ENCODE measurements around the gene ART4.

Gene ART4

DNA sequence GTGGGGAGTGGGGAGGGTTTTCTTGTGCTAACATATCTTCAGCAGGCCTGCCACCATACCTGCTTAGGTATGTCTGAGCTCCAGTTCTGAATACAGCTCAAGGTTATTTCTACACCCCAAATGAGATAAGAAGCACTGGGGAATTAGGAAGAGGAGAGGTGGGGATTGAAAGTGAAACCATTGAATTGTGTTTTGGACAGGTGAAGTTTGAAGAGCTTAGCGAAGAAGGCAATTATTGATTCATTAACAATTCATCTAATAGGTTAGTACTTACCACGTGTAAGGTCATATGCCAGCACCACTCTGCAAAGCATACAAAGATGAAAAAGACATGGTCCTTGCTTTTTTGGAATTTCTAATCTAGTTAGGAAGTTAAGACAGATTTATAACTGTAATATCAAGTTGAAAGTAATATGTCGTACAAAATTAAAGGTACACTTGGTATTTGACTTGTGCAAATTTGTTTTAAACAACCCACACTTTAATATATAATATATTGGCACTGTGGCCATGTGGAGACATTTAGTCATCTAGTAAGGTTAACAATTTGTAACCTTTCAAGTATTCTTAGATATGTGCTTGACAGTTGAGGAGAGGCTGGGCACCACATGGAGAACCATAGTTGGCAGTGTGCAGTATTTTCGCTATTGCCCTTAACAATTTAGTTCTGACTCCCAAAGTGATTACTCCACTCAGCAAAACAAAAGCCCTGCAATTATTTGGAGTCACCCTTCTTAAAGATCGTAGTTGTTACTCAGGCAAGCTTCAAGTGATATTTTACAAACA, 33.0 kb downstream of the ART4 start:
- DNase-seq (ENCODE audit: low spot score), result no peak

DNA sequence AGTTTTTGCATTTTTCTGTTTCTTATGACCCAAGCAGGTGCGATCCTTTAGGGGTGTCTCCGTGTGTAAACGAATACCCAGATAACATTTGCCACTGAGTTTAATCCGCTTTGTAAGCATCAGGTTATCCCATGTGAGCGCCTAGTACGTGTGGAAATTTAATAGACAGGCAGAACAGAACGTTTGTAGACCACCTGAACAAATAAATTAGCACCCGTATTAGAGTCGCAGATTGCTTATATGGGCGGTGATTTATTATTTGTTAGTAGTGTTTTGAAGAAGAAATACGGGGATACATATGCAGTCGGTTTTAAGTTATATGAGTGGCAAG, 39.5 kb downstream of the ART4 start:
- DNase-seq (ENCODE audit: low spot score), result no peak

DNA sequence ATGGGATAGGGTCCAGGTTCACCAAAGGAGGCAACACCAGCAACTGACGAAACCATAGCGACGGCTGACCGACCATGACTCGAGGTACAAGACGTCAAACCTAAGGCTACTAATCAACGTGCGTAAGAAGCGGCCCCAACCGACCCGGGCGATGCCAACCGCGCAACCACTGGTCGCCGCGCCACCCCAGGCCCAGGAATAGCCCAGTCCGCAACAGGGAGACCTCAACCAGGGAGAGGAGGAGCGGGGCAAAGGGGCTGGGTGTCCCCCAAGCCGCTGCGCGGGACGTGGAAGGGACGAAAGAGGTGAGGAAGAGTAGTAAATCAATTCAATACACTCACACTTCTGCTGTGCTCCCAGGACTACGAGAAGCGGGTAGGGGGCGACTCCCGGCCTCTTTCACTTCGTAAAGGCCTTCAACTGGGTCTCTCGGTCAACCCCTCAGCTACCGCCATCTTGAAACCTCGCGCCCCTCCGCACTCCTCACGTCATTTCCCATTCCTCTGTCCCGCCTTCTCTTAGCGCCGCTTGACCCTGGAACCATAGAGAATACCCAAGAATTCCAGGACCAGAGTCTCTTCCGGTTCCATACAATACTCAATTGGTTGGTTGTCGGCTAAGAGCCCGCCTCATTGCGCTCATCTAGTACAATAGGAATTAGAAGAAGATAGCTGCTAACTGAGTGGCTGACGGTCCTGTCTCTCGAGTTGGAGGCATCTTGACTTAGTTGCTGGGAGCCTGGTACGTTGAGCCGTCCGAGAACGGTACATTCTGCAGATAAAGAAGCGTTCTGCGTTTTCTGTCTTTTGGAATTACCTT, 40.1 kb downstream of the ART4 start, which contains the start of the genes C12orf60 and WBP11:
TSS of gene C12orf60 (plus strand) at position 660 of the 819 bp plus-strand sequence. CDS start 19,266 bp downstream, outside the sequence.
TSS of gene WBP11 (minus strand) at position 468 of the 819 bp plus-strand sequence. CDS start 2,095 bp downstream, outside the sequence.
- peak; percentile 95 for DNase-seq (ENCODE audit: low spot score)

DNA sequence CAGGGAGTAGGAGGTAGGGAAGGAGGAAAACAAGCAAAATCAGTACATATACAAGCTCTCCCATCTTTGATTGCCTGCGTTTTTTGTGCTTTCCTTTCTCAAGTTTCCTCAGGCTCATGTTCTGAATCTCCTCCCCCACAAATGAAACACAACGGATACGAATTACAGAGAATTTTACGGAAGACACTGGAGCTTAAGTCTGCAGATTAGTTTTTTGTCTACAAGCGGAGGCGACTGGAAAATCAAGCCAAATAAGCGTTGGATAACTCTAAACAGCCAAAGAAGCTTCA, 40.7 kb downstream of the ART4 start:
- no peak for DNase-seq (ENCODE audit: low spot score)

DNA sequence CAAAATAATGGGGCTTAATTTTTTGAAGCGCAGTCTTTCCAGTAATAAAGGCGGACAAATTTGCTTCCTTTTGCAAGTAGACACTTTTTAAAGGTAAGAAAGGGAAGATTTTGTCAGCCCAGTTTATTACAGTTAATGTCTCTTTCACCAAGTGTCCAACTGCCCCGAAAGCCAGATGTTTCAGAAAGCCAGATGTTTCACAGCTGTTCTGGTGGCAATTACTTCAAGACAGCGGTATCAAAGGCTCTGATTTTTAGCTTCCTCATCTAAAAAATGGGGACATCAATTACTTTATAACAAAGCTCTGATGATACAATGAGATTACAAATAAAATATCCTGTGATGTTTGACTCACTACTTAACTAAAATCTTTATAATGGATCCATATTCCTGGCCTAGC, 41.1 kb downstream of the ART4 start:
- DNase-seq (ENCODE audit: low spot score), result no peak

DNA sequence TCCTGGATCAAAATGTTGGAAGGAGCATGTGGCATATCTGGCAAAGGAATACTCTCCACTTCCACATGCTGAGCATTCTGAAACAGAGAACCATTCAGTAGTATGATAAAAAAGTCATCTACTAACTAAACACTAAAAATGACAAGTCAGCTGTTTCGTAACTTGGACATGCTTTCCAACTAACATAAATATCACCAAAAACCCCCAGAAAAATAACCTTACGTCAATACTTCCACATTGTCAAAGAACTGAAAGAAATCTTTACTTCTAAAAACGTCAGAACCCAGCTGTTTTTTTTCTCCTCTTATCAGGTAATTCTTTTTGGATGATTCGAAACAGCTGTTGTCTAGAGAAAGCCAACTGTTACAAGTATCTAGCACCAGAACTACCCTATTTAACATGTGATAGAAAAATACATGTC, 48.3 kb downstream of the ART4 start:
- DNase-seq (ENCODE audit: low spot score), result no peak

DNA sequence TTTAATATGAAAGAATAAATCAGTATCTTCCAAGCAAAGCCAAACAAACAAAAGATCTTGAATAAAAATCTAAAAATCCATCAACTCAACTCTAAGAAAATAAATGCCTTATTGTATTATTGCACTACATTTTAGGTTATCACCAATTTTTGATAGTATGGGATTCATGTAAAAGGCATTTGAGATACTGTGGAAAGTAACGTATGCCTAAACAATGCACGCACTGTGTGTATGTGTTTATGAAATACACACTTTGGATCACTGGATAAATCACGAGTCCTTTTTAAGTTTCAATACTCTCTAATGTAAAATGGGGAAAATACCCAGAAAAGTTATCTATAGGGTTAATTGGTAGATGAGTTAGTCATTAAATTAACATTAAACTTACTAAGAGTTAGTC, 57.8 kb downstream of the ART4 start:
- no peak for DNase-seq (ENCODE audit: low spot score)

DNA sequence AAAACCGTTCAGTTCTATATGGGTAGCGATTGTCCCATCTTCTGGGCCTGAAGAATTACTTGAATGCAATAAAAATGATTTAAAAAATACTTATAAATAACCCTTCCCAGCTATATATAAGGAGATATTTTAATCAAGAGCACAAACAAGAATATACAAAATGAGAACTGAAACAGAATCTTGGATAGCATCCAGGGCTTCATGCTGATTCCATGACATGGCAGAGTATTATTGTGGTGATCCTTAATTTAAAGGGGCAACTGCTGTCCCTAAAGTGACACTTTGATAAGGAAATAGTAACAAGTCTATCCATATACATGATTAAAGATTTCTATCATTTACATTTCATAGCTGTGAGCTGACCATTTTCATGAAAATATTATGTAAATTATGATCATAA, 58.9 kb downstream of the ART4 start:
- DNase-seq (ENCODE audit: low spot score), result no peak

DNA sequence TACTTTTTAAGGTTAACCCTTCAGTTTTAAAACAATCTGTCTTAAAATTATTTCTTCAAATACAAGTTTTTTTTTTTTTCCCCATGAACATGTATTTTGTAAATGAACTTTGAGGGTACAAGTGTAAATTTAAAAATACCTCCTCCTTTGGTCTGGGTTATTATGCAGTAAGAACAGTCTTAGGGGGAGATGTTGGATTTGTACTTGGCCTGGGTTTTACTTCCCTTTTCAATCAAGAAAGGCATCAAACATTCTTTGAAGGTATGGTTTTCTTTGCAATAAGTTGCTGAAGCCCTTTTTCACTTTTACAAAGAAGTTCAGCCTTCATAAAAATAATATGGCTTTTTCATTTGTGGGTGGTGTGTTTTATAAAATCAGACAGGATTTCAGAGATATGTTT, 60.6 kb downstream of the ART4 start:
- DNase-seq (ENCODE audit: low spot score), result no peak

DNA sequence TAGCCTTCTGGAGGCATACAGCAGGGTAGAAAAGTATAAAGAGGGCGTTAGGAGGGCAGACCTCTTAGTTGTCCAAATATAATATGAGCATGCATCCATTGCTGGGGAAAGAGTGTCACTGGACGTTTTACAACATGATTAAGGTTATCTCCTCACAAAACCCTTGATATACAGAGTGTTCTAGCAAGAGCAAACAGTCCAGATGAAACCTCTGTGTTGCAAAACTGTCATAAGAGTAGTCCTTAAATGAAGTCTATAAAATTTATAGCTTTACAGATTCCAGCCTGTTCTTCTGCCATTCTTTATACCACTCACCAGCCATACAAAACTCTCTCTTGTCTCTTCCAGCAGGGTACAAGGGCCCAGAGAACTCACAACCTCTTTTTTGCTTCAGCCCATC, 61.8 kb downstream of the ART4 start:
- no peak for DNase-seq (ENCODE audit: low spot score)

DNA sequence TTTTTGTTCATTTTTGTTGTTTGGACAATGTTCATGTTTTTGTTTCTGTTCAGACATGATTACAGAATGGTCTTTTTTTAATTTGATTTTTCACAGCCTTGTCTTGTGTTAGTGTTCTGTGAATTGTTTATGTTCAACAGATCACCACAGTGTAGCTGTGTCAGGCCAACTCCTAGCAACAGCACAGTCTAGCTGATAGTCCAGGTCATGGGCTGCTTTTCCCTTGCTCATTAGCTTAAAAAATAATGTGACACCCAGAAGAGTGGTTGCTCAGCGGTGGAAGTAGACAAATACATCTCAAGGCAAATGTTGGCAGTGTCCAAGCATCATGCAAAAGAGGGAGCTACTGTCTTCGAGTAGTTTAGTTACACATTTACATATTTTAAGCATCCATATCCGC, 62.5 kb downstream of the ART4 start:
- no peak for DNase-seq (ENCODE audit: low spot score)

DNA sequence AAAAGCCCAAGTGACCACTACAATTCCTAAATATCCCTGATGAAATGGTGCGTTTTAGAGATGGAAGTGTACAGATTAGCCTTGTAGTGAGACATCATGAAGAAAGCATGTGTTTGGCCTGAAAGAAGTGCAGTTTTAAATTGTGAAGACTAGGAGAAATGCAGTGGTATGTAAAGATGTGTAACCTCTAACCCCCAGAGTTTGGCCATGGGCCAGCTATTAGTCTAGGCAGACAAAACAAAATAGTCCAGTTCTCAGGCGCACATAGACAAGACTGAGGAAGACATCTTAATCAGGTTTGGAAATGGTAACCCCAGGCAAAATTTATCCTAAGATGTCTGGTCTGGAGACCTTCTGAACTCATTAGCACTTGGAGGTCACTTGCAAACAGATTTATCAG, 63.5 kb downstream of the ART4 start:
- no peak for DNase-seq (ENCODE audit: low spot score)

DNA sequence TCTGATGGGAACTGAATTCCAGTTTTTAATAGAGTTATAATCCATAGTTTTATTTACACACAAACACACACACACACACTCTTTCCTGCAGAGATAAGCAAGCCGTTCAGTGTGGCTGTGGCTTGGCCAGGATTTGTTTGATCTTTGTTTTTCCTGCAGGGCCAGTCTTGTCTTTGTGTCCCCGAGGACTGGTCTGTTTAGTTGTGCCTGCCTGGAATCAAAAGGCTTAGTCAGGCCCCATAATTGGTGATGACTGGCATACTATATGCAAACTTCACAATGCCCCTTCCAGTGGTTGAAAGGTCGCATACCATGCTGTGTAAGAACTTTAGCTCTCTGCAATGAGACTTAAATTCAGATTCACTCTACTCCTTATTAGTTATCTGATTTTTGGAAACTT, 66.1 kb downstream of the ART4 start:
- DNase-seq (ENCODE audit: low spot score), result no peak

DNA sequence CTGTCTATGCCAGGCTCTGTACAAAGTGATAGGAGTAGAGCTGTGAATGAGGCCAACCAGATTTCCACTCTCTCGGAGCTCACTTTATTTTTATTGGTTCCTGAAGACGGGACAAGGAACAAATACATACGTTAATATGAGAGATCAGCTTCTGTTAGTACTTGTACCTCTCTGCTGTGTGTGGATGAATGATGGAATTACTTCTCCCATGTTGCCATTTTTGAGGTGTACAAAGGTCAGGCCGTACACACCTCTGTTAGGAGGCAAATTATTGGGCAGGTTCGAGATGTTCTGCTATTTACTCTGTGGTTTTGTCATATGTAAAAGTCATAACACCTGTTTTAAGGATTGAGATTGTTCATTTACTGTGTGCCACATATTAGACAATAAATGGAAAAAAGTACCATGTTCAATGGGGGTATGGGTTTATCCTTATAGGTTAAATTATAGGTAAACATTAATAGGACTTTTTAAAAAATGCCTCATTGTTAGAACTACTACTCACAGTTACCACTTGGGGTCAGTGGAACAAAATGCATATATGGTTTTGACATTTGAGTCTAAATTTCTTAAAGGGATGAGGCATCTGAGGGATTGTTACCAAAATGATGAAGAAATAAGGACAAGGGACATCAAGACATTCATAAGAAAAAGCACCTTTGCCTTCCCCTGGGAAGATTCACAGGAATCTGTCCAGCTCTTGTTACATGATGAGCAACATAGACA, 66.9 kb downstream of the ART4 start:
- no peak for DNase-seq (ENCODE audit: low spot score)

DNA sequence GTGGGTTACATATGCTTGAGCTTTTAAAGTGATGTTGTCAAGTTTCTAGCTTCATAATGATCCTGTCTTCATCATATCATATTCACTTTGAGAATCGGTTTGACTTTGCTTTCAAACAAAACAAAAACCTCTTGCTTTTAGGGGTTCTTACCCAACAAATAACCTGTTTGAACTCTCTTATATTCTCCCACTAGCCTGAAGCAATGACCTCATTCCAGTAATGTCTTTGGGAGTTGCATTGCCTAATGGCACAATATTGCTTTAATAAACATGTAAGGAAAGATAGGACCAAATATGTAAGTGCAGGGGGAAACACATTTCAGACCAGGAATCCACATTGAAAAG, 67.7 kb downstream of the ART4 start:
- peak; percentile 27 for DNase-seq (ENCODE audit: low spot score)
